Natural killer cell (primary cell): ENCODE data around the gene RRP8. TPM values are rescaled to one million over a fixed set of nuclear protein-coding genes. Genes with fewer than 3 reads are reported as not detected.

ENCODE experiments used
- ATAC-seq, 3 donors: fragments of 150-1000 bp in 2 of 3; fragments of 200-7000 bp in 1 of 3; cut with Tn5 transposase; 1 replicate in 1 of 3; 2 replicates in 2 of 3; pipeline ENCODE4 v1.10.0; 2021; ENCODE audit warnings: mild to moderate bottlenecking in 2 of 3, moderate library complexity in 2 of 3
- DNase-seq, 2 donors: peaks; one replicate each; pipeline versions ENCODE4 v3.0.0 to v3.0.0-alpha.2; 2013 to 2021; ENCODE audit warnings: mixed read lengths in 1 of 2
- H3K27ac ChIP-seq: one replicate; pipeline ENCODE4 v1.5.1; 2013; ENCODE audit warnings: mild to moderate bottlenecking, low read length
- H3K27me3 ChIP-seq: one replicate; pipeline ENCODE4 v1.6.1; 2013; ENCODE audit warnings: low read length; ENCODE audit not compliant: control insufficient read depth, insufficient read depth
- H3K36me3 ChIP-seq: one replicate; pipeline ENCODE4 v1.6.1; 2013; ENCODE audit warnings: low read length; ENCODE audit not compliant: control insufficient read depth, insufficient read depth
- H3K4me1 ChIP-seq: one replicate; pipeline ENCODE4 v1.6.1; 2013; ENCODE audit warnings: low read length; ENCODE audit not compliant: control insufficient read depth, insufficient read depth
- H3K4me3 ChIP-seq: one replicate; pipeline ENCODE4 v1.5.1; 2013; ENCODE audit warnings: low read length
- H3K9me3 ChIP-seq: one replicate; pipeline ENCODE4 v1.6.1; 2013; ENCODE audit warnings: low read length; ENCODE audit not compliant: control insufficient read depth, insufficient read depth
- H3K27ac Mint-ChIP-seq, 2 donors: one replicate each; pipeline ENCODE4 v1.8.0; 2022; ENCODE audit warnings: mild to moderate bottlenecking in 2 of 2, mixed read lengths in 2 of 2, moderate library complexity in 1 of 2
- H3K27me3 Mint-ChIP-seq, 2 donors: one replicate each; pipeline ENCODE4 v1.8.0; 2022; ENCODE audit warnings: low read depth in 2 of 2, mixed read lengths in 2 of 2
- H3K36me3 Mint-ChIP-seq: one replicate; pipeline ENCODE4 v1.8.0; 2022; ENCODE audit warnings: mixed read lengths
- H3K4me1 Mint-ChIP-seq, 2 donors: one replicate each; pipeline ENCODE4 v1.8.0; 2022; ENCODE audit warnings: mixed read lengths in 2 of 2
- H3K4me3 Mint-ChIP-seq: one replicate; pipeline ENCODE4 v1.8.0; 2022; ENCODE audit warnings: mild to moderate bottlenecking, moderate library complexity, mixed read lengths
- H3K9me3 Mint-ChIP-seq, 2 donors: one replicate each; pipeline ENCODE4 v1.8.0; 2022; ENCODE audit warnings: mixed read lengths in 2 of 2
- WGBS: methylation state at CpG from one replicate; pipeline ENCODE4 v1.1.7; 2013; ENCODE audit warnings: missing lambda C conversion rate; ENCODE audit not compliant: insufficient coverage; 5-methylcytosine and 5-hydroxymethylcytosine counted together
- intact Hi-C: fragments of 100-400 bp; cut with micrococcal nuclease; formaldehyde crosslinking; loops from one replicate; pipeline ENCODE4 v1.14.2; 2022
- total RNA-seq, 4 donors: library from RNA; stranded (reverse); fragments of 120-200 nt in 1 of 4; gene quantifications; one replicate each; pipeline versions ENCODE4 v1.2.3 to v1.2.4, GENCODE V29; 2013 to 2022
- TF ChIP-seq, protein P1 (sequence below): fragments of 200-600 bp; IDR thresholded peaks from one replicate; pipeline ENCODE4 v1.8.0; 2022; ENCODE audit warnings: antibody characterized with exemption

The RRP8 gene
- total RNA-seq, 3 donors from 2014 or later (not counting 1 experiment from before 2014, with no cell fraction given) = 31.3 to 35.9 (median 31.9) TPM

DNA sequence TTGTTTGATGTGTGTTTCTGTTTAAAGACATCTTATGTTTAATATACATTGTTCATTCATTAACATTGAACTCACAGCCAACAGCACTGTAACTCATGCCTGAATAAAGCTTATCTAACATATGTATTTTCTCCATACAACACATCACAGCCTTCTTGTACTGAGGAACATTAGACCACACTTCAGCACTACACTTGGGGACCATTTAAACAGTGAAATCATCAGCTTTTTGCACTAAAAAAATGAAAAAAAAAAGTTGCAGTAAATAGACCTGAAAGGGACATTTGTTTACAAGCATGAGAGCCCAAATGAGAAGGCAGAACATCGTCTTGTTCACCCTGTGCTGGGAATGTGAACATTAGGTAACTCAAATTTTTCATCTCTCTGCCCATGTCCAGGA lies 31.1 kb upstream of the RRP8 start:
- no peaks in the 10 kb centered on the region for H3K9me3 Mint-ChIP-seq
- TF ChIP-seq, protein P1, sequence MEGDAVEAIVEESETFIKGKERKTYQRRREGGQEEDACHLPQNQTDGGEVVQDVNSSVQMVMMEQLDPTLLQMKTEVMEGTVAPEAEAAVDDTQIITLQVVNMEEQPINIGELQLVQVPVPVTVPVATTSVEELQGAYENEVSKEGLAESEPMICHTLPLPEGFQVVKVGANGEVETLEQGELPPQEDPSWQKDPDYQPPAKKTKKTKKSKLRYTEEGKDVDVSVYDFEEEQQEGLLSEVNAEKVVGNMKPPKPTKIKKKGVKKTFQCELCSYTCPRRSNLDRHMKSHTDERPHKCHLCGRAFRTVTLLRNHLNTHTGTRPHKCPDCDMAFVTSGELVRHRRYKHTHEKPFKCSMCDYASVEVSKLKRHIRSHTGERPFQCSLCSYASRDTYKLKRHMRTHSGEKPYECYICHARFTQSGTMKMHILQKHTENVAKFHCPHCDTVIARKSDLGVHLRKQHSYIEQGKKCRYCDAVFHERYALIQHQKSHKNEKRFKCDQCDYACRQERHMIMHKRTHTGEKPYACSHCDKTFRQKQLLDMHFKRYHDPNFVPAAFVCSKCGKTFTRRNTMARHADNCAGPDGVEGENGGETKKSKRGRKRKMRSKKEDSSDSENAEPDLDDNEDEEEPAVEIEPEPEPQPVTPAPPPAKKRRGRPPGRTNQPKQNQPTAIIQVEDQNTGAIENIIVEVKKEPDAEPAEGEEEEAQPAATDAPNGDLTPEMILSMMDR = no peak
- H3K4me1 Mint-ChIP-seq = no peaks in the 10 kb centered on the region
- no peaks in the 10 kb centered on the region for H3K9me3 ChIP-seq
- H3K36me3 Mint-ChIP-seq = no peaks in the 10 kb centered on the region
- no peak overlapping the region for H3K4me3 ChIP-seq
- WGBS = 67% methylated on average over 1 of the region's 1 CpG
- H3K36me3 ChIP-seq = no peaks in the 10 kb centered on the region
- no peak overlapping the region for H3K27ac Mint-ChIP-seq
- H3K4me3 Mint-ChIP-seq = no peak overlapping the region
- DNase-seq (no peak), ATAC-seq (no peak)
- H3K27me3 ChIP-seq = no peaks in the 10 kb centered on the region
- H3K27ac ChIP-seq = no peak overlapping the region
- no peaks in the 10 kb centered on the region for H3K27me3 Mint-ChIP-seq
- intact Hi-C loops = no loop called here
- peaks cover 12% of the 10 kb centered on the region for H3K4me1 ChIP-seq

DNA sequence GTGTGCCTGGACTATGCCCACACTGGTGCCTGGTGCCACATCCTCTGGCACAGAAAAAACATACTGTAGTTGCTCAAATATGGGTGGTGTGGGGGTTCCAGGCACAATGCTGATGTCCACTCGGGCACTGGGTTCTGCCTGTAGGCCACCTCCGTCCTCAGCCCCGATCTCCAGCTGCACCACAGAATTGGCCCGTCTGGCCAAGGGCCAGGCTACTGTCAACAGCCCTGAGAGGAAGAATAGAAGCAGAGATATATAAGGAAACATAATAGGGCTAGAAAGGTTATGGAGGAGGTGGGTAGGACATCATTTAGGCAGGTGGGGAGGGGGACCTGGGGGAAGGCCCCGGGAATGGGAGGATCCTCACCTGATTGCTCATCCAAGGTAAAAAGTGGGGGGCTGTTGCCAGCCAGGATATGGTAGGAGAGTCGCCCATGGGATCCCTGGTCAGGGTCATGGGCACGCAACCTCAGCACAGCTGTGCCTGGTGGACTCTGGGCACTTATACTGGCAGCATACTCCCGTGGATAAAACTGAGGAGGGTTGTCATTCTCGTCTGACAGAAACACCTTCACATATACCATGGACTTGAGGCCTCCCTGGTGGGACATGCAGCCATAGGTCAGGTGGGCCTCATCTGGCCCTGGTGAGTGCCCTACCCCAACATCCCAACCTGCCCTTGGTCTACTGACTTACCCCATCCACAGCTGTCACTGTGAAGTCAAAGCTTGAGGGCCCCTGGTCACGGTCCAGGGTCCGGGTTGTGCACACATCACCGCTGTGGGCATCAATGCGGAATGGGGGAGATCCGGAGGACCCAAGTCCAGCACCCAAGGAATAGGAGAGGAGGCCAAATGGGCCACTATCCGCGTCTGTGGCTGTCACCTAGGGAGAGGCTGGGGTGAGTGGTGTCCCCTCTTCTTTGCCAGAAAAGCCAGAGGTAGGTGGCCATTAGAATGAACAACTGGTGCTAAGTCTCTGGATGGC lies 30.3 kb upstream of the RRP8 start:
- no peaks in the 10 kb centered on the region for H3K27me3 Mint-ChIP-seq
- H3K4me1 ChIP-seq = peaks cover 12% of the 10 kb centered on the region
- DNase-seq = no peak
- intact Hi-C loops = no loop called here
- H3K27me3 ChIP-seq = no peaks in the 10 kb centered on the region
- no peaks in the 10 kb centered on the region for H3K9me3 Mint-ChIP-seq
- TF ChIP-seq, protein P1 = no peak
- H3K4me1 Mint-ChIP-seq = no peaks in the 10 kb centered on the region
- no peak overlapping the region for H3K4me3 Mint-ChIP-seq
- H3K27ac Mint-ChIP-seq = no peak overlapping the region
- no peak overlapping the region for H3K27ac ChIP-seq
- 95% methylated on average over 16 of the region's 16 CpGs for WGBS
- ATAC-seq = no peak
- no peak overlapping the region for H3K4me3 ChIP-seq
- H3K9me3 ChIP-seq = no peaks in the 10 kb centered on the region
- H3K36me3 Mint-ChIP-seq = no peaks in the 10 kb centered on the region
- no peaks in the 10 kb centered on the region for H3K36me3 ChIP-seq

DNA sequence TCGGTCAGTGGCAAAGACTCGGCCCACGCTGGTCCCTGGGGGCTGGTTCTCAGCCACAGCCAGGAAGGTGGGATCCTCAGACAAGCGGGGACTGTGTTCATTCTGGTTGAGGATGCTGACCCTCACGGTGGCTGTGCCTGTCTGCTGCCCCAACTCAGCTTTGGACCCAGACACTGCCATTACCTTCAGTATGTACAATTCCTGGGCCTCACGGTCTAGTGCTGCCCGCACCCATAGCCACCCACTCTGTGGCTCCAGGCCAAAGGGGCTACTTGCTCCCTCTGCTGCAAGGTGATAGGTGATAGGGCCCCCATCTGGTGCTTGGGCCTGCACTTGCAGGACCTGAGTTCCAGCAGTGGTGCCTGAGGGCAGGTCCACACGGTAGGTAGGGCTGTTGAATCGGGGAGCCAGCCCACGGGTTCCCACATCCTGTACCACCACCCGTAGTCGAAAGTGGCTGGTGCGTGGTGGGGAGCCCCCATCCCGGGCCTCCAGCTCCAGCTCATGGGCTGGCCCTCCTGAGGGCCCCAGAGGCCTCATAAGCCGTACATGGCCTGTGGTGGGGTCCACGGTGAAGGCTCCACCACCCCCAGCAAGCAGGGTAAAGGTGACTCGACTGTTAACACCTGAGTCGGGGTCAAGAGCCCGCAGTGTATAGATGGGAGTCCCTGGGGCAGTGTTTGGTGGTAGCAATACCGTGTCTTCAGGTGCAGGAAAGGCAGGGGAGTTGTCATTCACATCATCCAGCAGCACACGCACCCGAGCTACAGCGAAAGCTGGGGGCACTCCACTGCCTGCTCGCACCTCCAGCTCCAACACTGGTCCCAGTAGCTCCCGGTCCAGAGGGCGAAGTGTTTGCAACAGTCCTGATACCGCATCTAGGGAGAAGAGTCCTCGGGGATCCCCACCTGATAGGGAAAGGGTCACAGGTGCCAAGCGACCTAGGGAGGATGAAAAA lies 29.0 kb upstream of the RRP8 start:
- Mint-ChIP-seq H3K9me3 (no peaks in the 10 kb centered on the region), H3K27me3 (no peaks in the 10 kb centered on the region), H3K4me1 (peaks cover 5 to 7% of the 10 kb centered on the region in 2 donors), H3K36me3 (no peaks in the 10 kb centered on the region), H3K27ac (no peak overlapping the region), H3K4me3 (no peak overlapping the region)
- TF ChIP-seq, protein P1 = no peak
- DNase-seq (no peak), ATAC-seq (no peak)
- Histone ChIP-seq H3K27ac (no peak overlapping the region), H3K27me3 (no peaks in the 10 kb centered on the region), H3K4me3 (no peak overlapping the region), H3K36me3 (no peaks in the 10 kb centered on the region), H3K4me1 (peaks cover 15% of the 10 kb centered on the region), H3K9me3 (no peaks in the 10 kb centered on the region)
- intact Hi-C loops = no loop called here
- 90% methylated on average over 29 of the region's 29 CpGs for whole genome bisulfite sequencing
